ENCODE results near the gene LHX5.

LHX5 gene

GRCh38 chr12:113478351-113479011 is 6.8 kb upstream of the LHX5 start:
- H3K4me3 ChIP-seq (ENCODE audit: low read depth, low read length) = no peak overlapping the region

- no peak overlapping the region for H3K4me3 ChIP-seq (ENCODE audit: low read depth, low read length)
Observed at GRCh38 chr12:113477842-113478215, 6.2 kb upstream of the LHX5 start.

- H3K4me3 ChIP-seq (ENCODE audit: low read depth, low read length) = no peak overlapping the region
Observed at GRCh38 chr12:113477171-113477841, 5.6 kb upstream of the LHX5 start.

DNA sequence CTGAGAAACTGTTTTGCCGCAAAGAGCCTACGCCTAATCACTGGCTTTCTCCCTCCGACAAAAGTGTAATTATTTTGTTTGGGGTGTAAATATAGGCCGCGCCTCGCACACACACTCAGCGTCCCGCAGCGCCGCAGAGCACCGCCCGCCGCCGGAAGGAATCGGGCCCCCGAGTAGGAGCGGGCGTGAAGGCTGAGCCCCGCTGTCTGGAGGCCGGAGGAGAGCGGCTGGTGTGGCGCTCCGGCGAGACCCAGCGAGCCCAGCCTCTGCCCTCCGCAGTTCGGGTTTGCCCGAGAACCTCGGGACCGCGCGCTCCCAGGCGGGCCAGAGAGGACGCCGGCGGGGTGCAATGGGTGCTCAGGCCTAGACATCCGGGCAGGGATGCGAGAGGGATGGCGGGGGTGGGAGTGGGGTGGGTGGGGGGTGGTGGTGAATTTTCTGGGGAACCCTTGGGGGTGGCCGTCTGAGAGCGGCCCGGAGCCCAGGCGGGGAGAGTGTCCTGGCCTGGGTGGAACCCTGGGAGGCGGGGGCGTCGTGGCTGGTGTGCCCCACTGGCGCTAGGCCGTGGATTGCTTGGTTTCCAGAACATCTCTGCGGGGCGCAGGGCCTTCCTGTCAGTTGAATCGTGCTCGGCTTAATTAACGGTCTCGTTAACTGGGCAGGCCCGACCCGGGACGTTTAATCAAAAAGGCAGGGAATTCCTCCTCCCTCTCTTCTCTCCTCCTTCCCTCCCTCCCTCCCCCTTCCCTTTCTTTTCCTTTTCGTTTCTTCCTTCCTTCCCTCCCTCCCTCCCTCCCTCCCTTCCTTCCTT is 4.7 kb upstream of the LHX5 start:
- no peak overlapping the region for H3K4me3 ChIP-seq (ENCODE audit: low read depth, low read length)

- H3K4me3 ChIP-seq (ENCODE audit: low read depth, low read length) = no peak overlapping the region
Observed at GRCh38 chr12:113475451-113476175, 3.9 kb upstream of the LHX5 start.

- no peak overlapping the region for H3K4me3 ChIP-seq (ENCODE audit: low read depth, low read length)
Observed at GRCh38 chr12:113474635-113475436, 3.2 kb upstream of the LHX5 start.

DNA sequence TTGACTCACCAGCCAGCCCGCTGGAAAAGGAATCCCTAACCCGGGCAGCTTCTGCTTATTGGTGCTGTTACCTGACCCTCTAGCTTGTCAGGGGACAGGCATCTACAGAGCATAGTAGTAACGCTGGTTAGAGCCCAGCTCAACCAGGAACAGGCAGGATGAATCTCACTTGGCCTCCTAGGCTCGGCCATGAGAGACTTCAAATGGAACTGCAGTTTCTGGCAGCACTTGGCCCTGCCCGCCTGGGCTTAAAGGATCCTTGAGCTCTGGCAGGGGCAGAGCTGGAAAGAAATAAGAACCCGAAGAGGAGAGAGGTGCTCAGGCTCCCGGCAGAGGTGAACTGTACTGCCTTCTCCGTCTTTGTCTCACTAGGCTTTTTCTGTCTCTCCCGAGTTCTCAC is 2.3 kb upstream of the LHX5 start:
- H3K4me3 ChIP-seq (ENCODE audit: low read depth, low read length) = no peak overlapping the region

GRCh38 chr12:113473400-113473799 is 1.7 kb upstream of the LHX5 start:
- H3K4me3 ChIP-seq (ENCODE audit: low read depth, low read length) = no peak overlapping the region

- peak overlapping the region; percentile 38 for H3K4me3 ChIP-seq (ENCODE audit: low read depth, low read length)
Observed at GRCh38 chr12:113472191-113473121, 785 bp upstream of the LHX5 start.

DNA sequence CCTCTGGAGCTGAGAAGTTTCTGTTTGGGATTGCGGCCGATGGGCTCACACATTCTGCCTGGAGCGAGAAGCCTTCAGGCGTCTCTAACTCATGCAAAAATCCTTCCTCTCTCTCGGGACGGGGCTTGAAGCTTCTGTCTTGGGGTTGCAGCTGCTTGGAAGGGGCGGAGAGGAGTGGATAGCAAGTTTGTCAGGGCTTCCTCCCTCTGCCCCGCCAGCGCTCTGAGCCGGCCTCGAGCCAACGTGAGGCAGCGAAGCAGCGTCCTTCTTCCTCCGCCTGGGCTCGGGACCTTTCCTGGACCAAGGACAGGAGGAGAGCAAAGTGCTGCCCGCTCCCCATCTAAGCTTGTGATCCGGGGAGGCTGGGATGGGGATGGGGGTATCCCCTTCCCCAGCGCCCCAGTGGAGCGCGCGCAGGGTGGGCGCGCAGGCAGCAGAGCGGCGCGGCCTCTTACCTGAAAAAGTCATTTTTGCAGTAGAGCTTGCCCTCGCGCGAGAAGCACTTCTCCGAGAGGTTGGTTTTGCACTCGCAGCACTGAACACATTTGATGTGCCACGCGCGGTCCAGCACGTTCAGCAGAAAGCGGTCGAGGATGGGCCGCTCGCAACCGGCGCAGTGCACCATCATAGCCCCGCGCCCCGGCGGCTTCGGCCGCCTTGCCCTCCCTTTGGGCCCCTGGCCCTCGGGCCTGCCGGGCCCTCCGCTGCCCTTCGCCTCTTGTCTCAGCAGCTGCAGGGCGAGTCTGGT is 626 bp downstream of the LHX5 start:
- H3K4me3 ChIP-seq (ENCODE audit: low read depth, low read length) = peak overlapping the region; percentile 18

DNA sequence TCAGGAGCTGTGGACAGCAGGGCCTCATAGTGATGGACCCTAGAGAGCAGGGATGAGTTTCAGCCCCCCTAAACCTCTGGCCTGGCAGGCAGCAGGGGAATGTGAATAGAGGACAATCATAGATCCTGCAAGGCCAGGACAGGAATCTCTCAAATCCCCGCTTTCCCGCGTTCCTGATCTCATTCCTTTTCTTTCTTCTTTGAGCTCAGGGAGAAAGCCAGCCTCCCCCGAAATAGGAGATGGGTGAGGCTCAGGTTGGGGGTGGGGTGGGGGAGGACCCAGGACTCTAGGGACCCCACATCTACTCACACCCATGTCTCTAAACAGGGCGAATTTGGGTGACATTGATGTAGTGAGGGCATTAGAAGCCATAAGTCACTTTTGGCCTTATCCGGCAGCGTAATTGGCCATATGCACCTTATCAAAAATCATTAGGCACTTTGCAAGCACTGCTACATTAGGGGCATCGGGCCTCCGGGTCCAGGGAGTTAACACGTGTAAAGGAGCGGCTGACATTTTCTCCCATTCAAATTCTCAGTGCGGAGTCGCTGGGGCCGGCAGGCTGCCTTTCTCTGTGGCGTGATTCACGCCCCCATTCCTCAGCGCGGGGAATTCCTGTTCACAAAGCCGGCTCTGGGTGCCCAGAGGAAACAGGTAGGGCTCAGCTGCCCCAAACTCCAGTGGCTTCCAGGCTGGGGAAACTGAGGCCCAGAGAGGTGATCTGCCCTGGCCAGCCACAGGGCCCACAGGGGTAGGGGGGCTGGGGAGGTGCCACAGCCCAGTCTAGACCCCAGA is 1.5 kb downstream of the LHX5 start:
- no peak overlapping the region for H3K4me3 ChIP-seq (ENCODE audit: low read depth, low read length)

- H3K4me3 ChIP-seq (ENCODE audit: low read depth, low read length) = no peak overlapping the region
Observed at GRCh38 chr12:113469224-113469948, 2.3 kb downstream of the LHX5 start.

DNA sequence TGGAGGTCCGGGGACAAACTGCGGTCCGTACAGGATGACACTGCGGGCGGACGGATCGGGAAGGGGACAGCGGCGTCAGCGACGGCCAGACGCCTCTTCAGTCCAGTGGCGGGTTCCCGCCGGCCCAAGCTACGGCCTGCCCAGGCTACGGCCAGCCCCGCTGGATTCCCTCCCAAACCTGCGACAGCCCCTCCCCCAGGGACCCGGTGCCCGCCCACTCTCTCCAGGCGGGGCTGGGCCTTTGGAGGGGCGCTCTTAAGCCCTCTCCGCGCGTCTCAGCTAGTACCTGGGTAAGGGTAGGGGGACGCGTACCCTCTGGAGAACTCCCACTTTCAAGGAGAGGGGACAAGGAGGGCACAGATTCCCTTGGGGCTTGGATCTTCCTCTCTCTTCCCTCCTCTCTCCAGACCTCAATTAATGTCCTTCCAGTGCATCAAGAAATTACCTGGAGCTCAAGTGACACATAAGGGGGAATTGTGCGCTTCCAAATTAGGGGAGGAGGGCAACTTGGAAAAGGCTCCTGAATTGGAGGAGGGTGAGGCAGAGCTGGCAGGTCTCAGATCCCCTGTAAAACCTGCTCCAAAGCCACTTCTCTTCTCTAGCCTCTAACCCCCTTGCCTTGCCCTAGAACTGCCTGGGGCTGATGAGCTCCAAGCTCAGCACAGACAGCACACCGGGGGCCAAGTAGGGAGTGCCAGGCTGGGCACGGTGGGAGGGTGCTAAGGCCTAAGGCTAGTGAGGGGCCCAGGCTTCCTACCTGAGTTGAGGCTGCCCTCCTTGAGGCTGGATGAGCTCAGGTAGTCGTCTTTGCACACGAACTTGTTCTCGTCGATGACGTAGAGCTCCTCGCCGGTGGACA is 3.1 kb downstream of the LHX5 start:
- peak overlapping the region; percentile 20 for H3K4me3 ChIP-seq (ENCODE audit: low read depth, low read length)

- peak overlapping the region; percentile 20 for H3K4me3 ChIP-seq (ENCODE audit: low read depth, low read length)
Observed at GRCh38 chr12:113467502-113468364, 3.9 kb downstream of the LHX5 start.

DNA sequence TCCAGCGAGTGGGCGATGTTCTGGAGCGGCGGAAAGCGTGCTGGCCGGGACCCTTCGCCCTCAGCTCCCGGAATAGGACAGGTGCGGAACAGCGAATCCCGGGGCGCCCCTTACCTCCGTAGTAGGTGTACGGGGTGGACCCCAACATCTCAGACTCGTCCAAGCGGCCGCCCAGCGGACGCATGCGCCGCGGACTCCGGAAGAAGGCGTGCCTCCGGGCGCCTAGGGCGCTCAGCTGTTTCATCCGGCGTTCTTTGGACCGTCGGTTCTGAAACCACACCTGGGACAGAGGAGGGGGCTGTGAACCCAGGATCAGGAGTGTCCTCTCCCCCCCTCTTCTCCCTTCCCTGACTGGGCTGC is 4.5 kb downstream of the LHX5 start:
- H3K4me3 ChIP-seq (ENCODE audit: low read depth, low read length) = peak overlapping the region; percentile 13
